NCI-H82 treated with DMSO at 0.1 percent for 48 hours (cell line): ENCODE data around the gene ZNF783.
"Not testable (repeated sequence)": the region's sequence is repeated elsewhere in the genome, so short reads cannot be mapped to it uniquely, and the experiment has no call there.

ENCODE experiments used
- DNase-seq: peaks from one replicate; lab custom pipeline; 2025; ENCODE audit not compliant: unreplicated experiment; lab: John Stamatoyannopoulos, UW

ZNF783 gene

DNA sequence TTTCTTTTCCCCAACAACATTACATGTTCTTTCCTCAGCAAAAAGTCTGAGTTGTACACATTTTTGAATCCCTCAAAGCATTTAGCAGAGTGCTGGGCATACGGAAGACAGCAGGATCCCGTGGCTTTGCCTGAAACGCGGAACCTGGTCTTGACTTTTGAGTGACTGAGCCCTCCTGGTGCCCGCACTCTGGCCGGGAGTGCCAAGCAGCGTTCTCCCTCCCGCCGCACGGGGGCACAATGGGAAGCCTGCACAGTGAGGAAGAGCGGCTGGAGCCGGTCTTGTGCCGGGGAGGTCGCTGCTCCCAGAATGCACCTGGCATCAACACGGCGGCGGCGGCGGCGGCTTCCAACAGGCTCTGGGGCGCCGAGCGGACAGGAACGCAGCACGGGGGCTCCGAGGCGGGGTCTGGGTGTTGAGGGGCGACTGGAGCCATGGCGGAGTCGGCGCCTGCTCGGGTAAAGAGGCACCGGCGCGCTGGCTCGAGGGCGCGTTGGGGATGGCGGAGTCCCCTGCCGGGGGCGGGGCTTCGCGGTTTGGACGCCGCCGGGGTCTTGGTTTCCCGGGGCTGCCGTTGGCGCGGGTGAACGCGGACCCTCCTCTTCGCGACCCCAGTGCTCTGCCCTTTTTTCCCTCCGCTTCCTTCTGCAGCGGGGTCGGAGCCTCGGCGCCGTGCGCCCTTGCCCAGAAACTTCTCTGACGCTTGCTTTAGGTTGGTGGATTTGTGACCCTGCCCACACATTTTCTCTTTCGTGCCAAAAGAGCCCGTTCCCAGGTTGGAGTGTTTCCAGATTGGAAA lies 22.5 kb upstream of the ZNF783 start, which contains the start of gene ZNF212:
ZNF212 (plus strand) TSS at position 307 of the 799 bp plus-strand sequence; CDS start at position 435, 128 bp downstream.
- DNase-seq, result peak; percentile 49

DNA sequence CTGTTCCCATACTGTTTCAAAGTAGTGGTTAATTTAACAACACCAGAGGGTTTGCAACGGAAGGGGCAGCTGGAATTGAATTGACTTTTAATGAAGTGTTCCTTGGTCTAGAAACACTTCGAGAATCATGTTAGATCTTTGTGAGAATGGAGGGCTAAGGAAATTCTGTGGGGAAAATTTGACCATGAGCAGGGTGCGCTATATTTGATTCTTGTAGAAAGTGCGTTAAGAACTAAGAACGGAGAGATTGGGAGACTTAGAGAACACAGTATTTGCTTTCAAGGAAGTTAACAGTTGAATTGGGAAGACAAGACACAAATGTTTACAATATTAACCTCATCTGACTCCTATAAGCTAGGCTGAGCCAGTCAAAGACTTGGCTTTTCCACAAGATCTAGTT lies 21.4 kb upstream of the ZNF783 start:
- DNase-seq, result no peak

DNA sequence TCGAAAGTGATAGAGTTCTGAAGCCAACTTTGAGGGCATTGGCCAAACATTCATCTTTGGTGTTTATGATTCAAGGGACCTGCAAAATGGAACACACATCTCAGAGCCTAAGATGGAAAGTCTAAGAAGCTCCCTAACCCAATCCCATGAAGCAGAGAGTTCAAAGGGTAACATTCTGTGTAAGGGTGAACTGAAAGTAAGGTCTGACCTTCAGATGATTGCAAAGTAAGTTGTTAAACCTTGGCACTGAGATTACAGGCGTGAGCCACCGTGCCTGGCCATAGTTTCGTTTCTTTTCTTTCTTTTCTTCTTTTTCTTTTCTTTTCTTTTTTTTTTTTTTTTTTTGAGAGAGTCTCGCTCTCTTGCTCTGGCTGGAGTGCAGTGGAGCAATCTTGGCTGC lies 20.3 kb upstream of the ZNF783 start:
- DNase-seq, result no peak

GRCh38 chr7:149245244-149245643 lies 16.8 kb upstream of the ZNF783 start:
- DNase-seq, result no peak

DNA sequence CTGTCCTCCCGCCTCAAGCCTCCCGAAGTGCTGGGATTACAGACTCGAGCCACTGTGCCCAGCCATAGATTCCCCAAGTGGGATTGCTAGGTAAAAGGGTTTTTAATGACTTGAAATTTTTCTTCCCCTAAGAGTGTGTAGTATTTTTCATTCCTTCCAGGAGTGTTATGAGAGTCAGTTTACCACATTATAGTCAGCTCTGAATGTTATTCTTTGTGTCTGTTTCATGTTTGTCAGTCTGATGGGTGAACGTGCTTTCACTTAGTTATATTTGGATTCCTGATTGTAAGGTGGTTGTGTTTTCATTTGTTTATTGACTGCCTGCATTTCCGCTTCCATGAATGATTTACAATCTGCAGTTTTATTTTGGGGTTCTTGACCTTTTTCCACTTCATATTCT lies 16.3 kb upstream of the ZNF783 start:
- DNase-seq, result no peak

GRCh38 chr7:149248777-149249176 lies 13.2 kb upstream of the ZNF783 start:
- DNase-seq, result no peak

- DNase-seq, result not testable (repeated sequence)
Measured at GRCh38 chr7:149250151-149250550, 11.8 kb upstream of the ZNF783 start.

- not testable (repeated sequence) for DNase-seq
Measured at GRCh38 chr7:149251518-149251917, 10.5 kb upstream of the ZNF783 start.

- DNase-seq, result no peak
Measured at GRCh38 chr7:149252378-149252777, 9.6 kb upstream of the ZNF783 start.

GRCh38 chr7:149253665-149254064 lies 8.3 kb upstream of the ZNF783 start:
- DNase-seq, result no peak

DNA sequence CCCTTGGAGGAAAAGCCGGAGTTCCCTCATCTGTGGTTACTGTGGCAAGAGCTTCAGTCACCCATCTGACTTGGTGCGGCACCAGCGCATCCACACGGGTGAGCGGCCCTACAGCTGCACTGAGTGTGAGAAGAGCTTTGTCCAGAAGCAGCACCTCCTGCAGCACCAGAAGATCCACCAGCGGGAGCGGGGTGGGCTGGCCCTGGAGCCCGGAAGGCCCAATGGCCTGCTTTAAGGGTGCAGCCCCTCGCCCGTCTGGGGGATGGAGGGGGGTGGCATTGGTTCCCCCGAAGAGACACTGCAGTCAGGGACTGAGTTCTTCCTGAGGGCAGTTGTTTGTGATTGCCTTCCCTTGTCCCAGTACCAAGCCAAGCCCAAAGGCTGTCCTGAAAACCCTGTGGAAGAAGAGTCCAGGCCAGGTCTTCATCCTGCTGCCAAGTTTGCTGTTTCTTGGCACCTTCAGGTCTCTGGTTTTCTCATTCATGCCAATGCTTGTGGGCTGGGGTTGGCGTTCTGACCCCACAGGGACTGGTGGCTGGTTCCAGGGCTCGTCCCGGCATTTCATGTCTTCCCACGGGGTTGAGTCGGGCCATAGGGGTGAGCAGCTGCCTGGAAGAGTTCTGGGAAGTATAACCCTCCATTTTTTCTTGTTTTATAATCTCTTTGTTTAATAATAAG lies 7.7 kb upstream of the ZNF783 start:
- no peak for DNase-seq

DNA sequence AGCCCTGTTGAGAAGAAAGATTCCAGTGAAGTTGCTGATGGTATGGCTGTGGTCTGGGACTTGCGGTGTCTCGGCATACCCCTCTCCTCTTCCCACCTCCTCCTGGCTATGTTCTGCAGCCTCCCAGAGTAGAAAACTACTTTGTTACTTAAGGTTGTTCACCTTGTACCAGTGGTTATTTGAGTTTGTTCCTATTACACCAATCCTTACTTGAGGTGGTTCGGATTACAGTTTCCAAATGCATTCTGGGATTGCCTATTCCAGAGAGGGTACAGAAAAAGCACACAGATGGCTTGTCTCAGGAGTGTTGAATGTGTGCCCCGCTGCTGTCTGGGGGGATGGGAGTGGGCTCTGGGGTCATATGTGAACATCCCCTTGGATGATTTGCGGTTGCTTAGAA lies 6.8 kb upstream of the ZNF783 start:
- no peak for DNase-seq

DNA sequence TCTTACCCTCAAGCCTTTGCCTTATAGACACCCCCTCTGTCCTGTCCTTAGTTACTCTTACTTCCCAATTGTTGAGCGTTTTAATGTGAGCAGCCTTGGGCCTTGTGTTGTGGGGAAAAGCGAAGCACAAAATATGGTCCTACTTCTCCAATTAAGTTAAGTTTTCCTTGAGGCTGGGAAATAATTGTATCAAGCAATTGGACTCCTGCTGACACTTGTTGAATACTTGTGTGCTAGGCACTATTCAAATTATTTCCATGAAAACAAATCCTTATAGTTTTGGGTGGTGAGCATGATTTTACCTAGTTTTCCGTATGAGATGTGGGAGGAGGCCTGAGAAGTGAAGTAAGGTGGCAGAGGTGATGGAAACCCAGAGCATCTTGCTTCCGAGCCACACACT lies 5.4 kb upstream of the ZNF783 start:
- DNase-seq, result no peak

DNA sequence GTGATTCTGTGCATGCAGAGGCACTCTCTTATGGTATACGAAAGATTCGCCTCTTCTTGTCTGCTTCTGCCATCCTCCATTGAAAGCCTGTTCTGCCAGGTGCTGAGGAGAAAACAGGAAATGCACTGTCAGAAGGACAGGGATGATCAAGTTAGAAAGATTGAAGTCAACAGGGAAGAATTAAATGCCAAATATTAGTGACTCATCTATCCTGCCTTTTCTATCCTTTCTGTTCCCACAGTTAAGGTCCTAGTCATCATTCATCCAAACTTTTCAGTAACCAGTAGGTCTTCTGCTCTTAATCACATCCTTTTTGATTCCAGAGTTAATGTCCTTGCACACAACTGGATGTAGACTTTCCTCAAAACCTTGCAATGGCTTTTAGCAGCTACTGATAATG lies 4.8 kb upstream of the ZNF783 start:
- DNase-seq, result no peak

GRCh38 chr7:149261316-149261828 lies 624 bp upstream of the ZNF783 start:
- no peak for DNase-seq

GRCh38 chr7:149266451-149266850 lies 4.5 kb downstream of the ZNF783 start:
- DNase-seq, result no peak

GRCh38 chr7:149267733-149268132 lies 5.7 kb downstream of the ZNF783 start:
- no peak for DNase-seq

- DNase-seq, result not testable (repeated sequence)
Measured at GRCh38 chr7:149274424-149274823, 12.4 kb downstream of the ZNF783 start.

GRCh38 chr7:149277871-149278270 lies 15.9 kb downstream of the ZNF783 start:
- DNase-seq, result no peak

GRCh38 chr7:149278396-149278795 lies 16.4 kb downstream of the ZNF783 start:
- DNase-seq, result no peak

DNA sequence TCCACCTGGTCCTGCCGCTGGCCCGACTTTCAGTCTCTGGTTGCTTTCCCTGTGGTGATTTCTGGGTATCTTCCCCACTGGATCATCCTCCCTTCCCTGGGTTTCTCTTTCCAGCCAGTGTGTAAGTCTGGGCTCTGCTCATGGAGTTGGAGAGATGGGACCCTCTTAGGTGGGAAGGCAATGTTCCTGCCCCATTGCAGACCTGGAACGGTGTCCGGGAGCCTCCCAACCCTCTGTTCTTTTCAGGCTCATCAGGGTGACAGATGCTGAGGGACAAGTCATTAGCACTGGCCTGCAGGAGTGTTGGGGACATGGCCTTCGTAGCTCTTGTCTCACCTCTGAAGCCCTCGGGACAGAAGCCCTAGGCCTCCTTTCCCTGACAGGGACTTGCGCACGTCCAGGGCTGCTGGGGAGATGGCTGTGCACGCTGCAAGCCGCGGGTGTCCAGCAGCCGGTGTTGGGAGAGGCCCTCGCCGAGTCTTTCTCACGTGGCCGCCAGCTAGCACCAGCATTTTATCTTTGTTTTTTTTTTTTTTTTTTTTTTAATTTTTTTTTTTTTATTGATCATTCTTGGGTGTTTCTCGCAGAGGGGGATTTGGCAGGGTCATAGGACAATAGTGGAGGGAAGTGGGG lies 17.2 kb downstream of the ZNF783 start:
- no peak for DNase-seq

DNA sequence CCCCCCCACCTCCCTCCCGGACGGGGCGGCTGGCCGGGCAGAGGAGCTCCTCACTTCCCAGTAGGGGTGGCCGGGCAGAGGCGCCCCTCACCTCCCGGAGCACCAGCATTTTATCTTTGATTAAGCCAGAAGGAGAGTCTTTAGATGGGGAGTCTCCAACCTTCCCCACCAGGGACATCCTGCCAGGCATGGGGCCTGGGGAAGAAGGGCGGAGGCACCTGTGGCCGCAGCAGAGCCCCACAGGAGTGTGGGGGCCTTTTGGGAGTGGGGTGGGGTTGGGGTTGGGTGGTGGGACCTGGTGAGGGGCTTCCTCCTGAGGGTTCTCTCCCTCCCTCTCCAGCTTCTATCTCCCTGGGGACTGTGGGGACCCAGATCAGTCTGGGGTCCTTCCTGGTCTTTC lies 18.2 kb downstream of the ZNF783 start:
- DNase-seq, result no peak
